SW 1271 (cell line): ENCODE measurements around the gene MORN4.
"Not testable (repeated sequence)": the region's sequence is repeated elsewhere in the genome, so short reads cannot be mapped to it uniquely, and the experiment has no call there.

Experiments used
- DNase-seq, 2 experiments: peaks; one replicate each; lab custom pipeline; 2025; lab: John Stamatoyannopoulos, UW

The MORN4 gene

DNA sequence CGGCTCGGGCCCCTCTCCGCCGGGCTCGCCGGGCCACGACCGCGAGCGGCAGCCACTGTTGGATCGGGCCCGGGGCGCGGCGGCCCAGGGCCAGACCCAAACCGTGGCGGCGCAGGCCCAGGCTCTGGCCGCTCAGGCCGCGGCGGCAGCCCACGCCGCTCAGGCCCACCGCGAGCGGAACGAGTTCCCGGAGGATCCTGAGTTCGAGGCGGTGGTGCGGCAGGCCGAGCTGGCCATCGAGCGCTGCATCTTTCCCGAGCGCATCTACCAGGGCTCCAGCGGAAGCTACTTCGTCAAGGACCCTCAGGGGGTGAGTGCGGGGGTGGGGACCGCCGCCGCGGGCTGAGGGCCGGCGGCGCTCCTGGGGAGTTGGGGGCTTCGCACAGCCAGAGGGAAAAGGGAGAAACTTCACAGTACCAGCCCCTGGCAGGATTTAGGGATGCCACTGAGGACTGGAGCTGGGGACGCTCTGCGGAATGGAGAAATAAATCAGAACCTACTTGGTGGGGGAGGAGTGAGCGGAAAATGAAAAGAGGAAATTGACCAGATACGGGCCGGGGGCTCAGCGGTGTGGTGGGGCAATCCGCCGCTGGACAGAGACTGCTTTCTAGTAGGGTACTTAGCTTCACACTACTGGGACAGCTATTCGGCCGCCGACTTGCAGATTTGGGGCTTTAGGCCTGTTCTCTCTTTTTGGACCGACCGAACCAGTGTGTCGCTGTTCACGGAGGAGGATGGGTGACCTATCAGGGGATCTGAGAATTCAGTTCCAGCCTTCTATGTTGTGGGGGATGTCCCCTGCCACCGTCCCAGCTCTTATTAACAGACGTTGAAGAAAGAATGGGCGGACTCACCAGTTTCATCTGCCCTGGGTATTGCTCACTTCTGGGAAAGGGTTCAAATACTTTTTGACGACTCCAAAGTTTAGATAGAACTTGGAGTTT lies 7.8 kb upstream of the MORN4 start:
- DNase-seq, result no peak

DNA sequence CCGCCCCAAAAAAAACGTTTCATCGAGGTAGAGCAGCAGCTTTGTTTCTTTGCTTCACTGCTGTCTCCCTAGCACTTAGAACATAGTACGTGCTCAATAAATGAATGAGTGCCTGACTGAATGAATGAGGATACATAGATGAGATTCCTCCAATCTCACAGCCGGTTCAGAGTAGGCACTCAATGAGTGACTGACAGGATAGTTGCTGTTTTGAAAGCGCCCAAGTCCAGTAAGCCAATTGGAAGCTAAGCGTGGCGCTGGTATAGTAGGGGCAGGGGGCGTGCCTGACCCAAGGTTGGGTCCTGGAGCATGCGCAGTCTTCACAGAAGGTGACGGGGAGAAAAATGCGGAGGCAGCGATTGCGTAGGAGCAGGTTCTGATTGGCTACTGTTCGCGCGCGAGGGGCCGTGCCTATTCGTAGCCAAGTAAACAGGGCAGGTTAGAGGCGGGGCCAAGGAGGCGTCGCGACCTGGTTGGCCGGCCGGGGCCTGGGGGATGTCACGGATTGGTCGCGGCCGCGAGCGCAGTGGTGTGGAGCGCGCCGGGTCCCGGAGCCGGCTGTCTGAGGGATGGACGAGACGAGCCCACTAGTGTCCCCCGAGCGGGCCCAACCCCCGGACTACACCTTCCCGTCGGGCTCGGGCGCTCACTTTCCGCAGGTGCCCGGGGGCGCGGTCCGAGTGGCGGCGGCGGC lies 7.0 kb upstream of the MORN4 start, which contains the start of gene PI4K2A:
Gene PI4K2A, plus strand, starts transcription at position 498 of the 694 bp plus-strand sequence. Its CDS starts 72 bp downstream, at position 570.
- DNase-seq, result peak; percentile 89 to 97

DNA sequence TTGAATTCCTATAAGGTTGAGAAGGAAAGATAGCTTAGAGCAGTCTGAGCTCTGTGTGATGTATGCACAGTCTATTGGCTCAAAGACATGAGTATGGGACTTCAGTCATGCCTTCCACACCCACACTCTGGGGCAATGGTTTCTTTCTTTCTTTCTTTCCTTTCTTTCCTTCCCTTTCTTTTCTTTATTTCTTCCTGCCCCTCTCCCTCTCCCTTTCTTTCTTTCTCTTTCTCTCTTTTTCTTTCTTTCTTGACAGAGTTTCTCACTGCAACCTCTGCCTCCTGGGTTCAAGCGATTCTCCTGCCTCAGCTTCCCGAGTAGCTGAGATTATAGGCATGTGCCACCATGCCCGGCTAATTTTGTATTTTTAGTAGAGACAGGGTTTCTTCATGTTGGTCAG lies 5.8 kb upstream of the MORN4 start:
- DNase-seq, result not testable (repeated sequence)

DNA sequence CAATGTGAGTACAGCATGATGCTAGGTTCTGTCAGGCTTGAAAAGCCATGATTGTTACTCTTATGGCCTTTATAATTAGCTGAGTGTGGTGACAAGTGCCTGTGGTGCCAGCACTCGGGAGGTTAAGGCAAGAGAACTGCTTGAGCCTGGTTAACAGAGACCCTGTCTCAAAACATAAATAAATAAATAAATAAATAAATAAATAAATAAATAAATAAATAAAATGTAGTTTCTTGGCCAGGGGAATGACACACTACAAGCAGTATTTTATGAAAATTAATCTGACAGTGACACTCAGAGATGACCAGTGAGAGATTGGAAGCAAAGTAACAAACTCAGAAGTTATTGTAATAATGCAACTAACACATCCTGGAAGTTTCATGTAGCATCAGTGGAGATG lies 2.3 kb upstream of the MORN4 start:
- DNase-seq, result no peak

DNA sequence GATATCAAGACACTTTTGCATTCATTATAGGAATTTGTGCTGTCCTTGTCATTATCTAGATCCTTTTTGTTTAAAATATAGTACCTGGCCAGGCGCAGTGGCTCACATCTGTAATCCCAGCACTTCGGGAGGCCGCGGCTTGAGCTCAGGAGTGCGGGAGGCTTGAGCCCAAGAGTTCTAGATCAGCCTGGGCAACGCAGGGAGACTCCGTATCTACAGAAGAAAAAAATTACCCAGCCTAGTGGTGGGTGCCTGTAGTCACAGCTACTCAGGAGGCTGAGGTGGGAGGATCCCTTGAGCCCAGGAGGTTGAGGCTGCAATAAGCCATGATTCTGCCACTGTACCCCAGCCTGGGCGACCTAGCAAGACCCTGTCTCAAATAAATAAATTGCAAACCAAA lies 621 bp upstream of the MORN4 start:
- DNase-seq, result peak; percentile 29 to 39

DNA sequence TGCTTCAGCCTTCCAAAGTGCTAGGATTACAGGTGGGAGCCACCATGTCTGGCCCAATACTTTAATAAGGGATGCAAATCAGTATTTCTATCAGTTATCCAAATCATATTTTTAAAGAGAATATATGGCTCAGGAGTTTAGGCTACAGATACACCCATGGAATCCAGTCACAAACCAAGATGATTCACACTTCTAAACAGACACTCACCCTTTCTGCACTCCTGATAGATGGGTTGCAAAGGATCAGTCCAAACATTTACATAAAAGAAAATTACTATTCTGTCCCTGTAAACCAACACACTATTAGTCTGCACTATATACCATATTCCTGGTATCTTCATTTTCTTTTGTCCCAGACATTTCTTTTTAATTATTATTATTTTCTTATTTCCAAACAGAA lies 2.2 kb downstream of the MORN4 start:
- DNase-seq, result no peak

DNA sequence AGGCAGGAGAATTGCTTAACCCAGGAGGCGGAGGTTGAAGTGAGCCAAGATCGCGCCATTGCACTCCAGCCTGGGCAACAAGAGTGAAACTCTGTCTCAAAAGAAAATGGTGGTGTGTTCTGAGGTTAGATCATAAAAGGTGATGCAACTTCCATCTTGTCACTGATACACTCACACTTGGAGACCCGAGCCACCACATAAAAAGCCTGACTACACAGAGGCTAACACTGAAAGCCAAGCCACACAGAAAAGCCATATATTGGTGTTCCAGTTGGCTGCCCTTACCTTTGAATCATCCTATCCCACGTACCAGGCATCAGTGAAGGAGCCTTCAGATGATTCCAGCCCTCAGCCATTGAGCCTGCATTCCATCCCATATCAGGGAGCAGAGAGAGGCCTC lies 4.0 kb downstream of the MORN4 start:
- DNase-seq, result no peak

DNA sequence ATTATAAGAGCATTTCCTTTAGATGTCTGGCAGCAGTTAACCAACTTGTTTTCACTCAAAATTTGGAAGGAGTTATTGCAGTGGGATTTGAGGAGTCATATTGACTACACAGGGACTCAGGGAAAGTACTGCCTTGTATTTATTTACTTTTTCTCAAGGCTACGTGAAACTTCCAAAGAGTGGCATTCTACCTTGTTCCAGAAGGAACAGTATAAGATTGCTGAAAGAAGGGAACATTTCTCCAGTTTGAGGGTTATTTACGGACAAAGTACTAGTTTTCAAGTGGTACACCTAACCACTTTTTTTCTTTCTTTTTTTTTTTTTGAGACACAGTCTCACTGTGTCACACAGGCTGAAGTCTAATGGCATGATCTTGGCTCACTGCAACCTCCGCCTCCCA lies 5.1 kb downstream of the MORN4 start:
- DNase-seq, result no peak

DNA sequence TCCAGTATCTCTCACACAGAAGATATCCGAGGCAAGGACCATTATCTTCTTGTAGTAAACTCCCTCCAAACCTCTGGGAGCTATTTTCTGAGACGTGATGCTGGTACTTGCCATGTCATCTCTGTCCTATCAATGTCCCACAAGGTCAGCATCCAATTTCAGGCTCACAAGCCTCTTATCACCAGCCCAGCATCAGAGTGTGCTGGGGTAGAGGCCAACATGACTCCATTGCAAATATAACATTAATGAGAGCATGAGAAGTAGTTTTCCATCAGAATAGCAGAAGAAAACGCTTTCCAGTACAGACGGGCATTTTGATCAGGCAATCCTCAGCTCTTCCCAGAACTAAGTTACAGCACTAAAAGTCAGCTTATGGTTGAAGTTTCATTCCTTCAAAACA lies 5.6 kb downstream of the MORN4 start:
- DNase-seq, result no peak

DNA sequence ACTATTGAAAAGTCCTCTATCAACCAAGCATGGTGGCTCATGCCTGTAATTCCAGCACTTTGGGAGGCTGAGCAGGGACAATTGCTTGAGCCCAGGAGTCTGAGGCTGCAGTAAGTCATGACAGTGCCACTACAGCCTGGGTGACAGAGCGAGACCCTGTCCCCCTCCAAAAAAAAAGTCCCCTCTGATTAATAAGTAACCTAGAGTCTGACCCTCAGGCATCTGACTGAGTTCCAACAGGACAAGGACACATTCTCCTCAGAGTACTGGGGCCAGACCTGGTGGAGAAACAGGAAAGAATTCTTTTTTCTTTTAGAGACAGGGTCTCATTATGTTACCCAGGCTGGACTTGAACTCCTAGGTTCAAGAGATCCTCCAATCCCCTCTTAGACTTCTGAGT lies 10.0 kb downstream of the MORN4 start:
- no peak for DNase-seq

DNA sequence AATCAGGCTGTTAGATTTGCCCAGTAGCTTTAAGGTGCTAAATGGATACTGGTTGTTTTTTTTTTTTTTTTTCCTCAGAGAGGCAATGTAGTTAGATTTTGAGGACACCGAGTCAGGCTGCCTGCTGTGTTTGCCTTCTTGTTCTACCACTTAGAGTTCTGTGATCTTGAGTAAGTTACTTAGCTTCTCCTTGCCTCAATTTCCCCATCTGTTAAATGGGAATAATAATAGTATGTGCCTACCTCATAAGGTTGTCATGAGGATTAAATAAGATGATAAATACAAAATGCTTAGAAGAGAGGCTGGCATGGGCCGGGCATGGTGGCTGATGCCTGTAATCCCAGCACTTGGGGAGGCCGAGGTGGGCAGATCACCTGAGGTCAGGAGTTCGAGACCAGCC lies 14.6 kb downstream of the MORN4 start:
- no peak for DNase-seq

DNA sequence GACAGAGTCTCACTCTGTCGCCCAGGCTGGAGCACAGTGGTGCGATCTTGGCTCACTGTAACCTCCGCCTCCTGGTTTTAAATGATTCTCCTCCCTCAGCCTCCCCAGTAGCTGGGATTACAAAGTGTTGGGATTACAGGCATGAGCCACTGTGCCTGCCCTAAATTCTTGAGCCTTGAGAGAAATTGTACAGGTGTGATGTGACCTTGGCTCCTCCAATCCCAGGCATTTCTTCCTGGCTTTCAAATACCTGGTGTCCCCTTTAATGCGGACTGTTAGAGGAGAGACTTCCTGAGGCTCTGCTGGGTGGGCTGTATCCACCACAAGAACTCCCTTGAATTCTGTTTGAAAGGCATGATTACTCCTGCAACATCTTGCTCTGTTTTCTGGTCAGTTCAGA lies 15.0 kb downstream of the MORN4 start:
- no peak for DNase-seq

DNA sequence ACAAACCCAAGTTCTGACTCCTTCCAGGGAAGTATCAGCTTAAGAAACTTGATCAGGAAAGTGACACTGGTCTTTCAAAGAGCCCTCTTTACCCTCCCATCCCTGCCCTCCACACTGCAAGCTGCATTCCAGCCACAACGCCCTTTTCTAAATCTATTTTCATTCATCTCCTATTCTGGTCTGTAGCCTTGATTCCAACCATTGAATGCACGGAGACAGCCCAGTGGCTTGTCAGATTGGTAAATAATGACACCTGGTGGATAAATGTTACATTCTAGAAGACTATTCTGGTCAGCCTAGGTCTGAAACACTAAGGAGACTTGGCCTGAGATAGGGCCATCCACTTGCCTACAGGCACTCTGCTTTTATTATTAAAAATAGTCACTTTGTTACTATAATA lies 20.9 kb downstream of the MORN4 start:
- peak in 1 of 2 experiments; percentile 67 for DNase-seq

DNA sequence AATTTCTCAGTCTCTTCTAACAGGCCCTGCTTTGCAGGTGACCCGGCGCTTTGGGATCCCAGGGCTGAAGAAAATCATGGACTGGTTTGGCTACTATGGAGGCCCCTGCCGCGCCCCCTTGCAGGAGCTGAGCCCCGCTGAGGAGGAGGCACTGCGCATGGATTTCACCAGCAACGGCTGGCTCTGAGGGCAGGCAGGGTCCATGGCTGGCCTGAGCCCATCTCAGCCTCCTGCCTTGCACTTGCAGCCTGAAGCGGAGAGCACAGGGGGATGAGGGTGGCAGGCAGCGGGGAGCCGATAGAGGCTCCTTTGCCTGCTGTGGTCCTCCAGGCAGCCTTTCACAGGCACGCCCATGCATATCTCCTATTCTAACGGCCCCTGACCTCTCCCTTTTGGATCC lies 21.8 kb downstream of the MORN4 start:
- no peak for DNase-seq

DNA sequence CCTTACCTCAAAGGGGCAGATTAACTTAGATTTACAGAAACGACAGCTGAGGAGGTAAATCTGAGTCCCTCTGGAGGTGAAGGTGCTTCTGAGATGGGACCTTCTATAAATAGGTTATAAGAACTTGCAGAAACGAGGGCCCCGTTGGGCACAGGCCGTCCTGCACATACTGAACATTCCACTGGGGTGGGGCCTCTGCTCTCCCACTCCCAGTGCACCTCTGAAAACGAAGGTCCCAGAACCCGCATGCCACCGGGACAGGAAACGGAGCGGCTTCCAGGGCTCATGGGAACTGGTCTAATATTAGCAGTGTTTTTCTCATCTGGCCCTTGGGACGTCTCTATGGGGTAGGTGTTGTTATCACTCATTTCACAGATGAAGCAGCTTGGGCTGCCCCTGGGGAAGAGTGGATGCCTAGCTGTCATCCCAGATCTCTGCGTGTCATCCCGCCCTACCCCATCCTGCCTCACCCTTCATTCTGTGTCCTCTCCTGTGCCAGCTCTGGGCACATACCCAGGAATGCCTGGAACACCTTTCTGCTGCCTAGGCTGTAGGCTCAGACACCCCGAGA lies 24.2 kb downstream of the MORN4 start:
- DNase-seq, result no peak

DNA sequence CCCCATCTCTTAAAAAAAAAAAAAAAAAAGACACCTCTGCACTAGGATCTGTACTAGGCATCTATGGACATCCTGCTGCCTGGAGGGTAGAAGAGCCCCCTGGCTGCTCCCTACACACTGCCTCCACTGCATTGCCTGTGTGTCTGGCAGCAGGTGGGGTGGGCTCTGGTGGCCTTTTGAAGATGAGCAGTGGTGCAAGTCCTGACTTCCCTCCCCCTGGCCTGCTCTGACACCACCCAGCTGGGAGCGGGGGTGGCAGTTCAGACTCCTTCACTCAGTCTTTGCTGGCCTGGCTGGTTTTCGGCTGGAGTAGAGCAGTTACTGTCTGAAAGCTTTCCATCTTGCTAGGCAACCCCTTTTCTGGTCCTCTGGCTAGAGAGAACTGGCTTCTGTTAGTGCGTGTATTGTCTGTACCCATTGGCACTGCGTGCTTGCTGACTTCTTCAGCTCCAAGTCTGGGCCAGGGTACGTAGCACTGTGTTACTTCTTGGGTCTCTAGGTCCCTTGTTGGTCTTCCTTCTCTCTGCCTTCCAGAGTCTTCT lies 26.1 kb downstream of the MORN4 start:
- DNase-seq, result no peak

DNA sequence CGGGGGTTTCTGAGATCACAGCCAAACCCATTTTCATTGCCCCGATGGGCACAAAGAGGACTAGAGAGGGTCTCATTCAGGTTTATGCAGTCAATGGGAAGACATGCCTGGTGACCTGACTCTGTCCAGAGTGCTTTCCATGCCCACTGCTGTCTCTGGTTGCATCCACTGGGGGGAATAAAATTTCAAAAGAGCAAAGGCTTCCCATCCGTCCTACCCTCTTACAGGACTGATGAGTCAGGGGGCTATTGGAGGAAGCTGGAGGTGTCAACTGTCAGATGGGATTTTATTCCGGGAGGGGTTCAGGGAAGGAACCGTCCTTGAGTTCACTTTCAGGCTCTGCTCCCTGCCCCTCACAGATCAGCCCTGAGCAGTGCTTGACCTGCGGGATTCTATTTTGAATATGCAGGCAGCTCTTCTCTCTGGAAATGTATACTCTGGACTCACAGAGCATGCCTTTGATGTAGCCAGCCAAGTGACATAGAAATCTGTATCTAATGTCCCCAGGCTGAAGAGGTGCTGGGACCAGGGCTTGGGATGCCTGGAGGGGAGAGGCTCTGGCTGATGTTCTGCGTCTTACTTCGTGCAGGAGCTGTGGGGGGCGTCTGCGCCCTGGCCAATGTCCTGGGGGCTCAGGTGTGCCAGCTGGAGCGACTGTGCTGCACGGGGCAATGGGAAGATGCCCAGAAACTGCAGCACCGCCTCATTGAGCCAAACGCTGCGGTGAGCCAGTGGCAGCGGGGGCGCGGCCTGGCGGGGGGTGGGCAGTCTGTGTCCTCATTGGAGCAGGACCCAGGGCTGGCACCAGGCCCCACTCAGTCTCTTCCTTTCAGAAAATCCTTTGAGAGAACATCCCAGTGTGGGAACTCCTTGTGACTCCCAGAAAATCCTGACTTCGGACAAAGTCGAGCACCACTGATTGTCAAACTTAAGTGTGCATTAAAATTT lies 31.8 kb downstream of the MORN4 start:
- no peak for DNase-seq

DNA sequence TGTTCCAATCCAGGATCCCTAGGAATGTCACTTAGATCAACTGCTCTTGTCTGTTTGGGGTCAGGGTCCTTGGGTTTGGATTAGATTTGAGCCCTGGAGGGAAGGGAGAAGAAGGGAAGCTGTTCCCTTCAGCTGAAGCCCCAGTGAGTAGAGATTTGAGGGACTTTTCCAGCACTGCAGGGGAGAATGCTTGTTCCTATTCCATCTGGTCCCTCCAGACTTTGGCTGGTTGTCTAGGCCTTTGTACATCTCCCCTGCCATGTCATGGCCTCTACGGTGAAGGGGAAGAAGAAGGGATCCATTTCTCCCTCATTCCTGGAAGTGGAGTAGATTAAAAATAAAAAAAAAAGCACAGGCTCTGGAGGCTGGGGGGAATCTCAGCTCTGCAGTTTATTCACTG lies 32.7 kb downstream of the MORN4 start:
- no peak for DNase-seq

DNA sequence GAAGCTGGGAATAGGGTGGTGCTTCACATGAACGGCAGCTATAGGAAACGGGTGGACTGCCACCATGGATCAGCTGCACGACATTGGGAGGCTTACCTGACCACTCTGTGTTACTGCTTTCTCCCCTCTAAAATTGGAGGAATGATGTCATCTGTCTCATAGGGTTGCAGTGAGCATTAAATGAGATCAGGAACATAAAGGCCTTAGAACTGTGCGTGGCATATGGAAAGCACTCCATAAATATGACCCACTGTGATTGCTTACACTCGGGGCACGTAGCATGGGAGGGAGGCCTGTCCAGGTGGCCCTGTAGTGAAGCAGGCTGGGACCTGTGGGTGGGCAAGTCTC lies 34.1 kb downstream of the MORN4 start:
- no peak for DNase-seq

DNA sequence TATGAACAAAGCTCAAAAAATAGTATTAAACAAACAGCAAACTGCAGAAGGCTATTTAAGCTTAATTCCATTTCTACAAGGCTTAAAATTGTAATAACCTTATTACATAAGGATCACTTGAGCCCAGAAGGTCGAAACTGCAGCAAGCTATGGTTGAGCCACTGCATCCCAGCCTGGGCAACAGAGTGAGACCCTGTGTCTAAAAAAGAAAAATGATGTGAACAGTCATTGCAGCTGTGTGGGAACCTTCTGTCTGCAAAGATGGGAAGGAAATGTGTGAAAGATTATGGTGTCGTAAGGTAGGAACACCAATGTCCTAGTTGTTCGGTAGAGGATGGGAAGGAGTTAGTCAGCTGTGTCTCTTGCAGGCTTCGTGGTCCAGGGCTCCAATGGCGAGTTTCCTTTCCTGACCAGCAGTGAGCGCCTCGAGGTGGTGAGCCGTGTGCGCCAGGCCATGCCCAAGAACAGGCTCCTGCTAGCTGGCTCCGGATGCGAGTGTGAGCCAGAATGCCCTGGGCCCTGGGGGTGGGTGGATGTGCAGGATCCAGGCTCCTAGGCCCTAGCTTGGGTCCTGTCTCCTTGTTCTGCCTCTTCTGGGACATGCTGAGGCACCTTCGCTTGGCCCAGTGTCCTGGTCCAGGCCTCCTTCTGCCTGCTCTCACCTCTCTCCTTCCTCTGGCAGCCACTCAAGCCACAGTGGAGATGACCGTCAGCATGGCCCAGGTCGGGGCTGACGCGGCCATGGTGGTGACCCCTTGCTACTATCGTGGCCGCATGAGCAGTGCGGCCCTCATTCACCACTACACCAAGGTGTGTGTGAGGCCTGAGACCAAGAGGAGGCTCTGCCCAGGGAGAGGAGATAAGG lies 34.7 kb downstream of the MORN4 start:
- DNase-seq, result no peak

DNA sequence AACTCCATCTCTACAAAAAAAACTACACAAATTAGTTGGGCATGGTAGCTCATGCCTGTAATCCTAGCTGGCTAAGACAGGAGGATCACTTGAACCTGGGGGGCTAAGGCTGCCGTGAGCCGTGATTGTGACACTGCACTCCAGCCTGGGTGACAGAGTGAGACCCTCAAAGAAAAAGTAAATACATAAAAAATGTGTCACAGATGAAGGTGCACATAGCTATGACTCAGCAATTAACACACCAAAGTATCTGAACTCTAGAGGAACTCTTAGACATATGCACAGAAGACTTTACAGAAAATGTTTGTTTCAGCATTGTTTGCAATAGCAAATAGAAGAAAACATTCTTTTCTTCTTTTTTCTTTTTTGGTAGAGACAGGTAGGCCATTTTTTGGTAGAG lies 35.5 kb downstream of the MORN4 start:
- no peak for DNase-seq
